ENCODE results near the gene ITPA.
A peak's percentile ranks its signal among the peaks of the same experiment; 100 is the strongest.

The ITPA gene

GRCh38 chr20:3193806-3194616, 15.3 kb upstream of the ITPA start:
- Histone ChIP-seq H3K9ac (ENCODE audit: low read depth, low read length) (no peak overlapping the region), H3K4me2 (ENCODE audit: low read length) (no peak overlapping the region), H3K27me3 (ENCODE audit: control insufficient read depth, insufficient read depth, low read length) (no peaks in the 10 kb centered on the region), H3K9me3 (replicated peaks; ENCODE audit: low read length) (no peaks in the 10 kb centered on the region), H3K36me3 (ENCODE audit: insufficient read depth, low read length) (peaks cover 66% of the 10 kb centered on the region), H3K4me3 (ENCODE audit: low read length) (no peak overlapping the region), H3K4me1 (ENCODE audit: control insufficient read depth, insufficient read depth, low read length) (no peaks in the 10 kb centered on the region)

GRCh38 chr20:3194617-3195280, 14.5 kb upstream of the ITPA start:
- H3K27me3 ChIP-seq (ENCODE audit: control insufficient read depth, insufficient read depth, low read length): no peaks in the 10 kb centered on the region
- H3K4me2 ChIP-seq (ENCODE audit: low read length): no peak overlapping the region
- H3K36me3 ChIP-seq (ENCODE audit: insufficient read depth, low read length): peaks cover 67% of the 10 kb centered on the region
- H3K9ac ChIP-seq (ENCODE audit: low read depth, low read length): no peak overlapping the region
- no peak overlapping the region for H3K4me3 ChIP-seq (ENCODE audit: low read length)
- H3K4me1 ChIP-seq (ENCODE audit: control insufficient read depth, insufficient read depth, low read length): no peaks in the 10 kb centered on the region
- H3K9me3 ChIP-seq (replicated peaks; ENCODE audit: low read length): no peaks in the 10 kb centered on the region

- Histone ChIP-seq H3K4me2 (ENCODE audit: low read length) (no peak overlapping the region), H3K4me3 (ENCODE audit: low read length) (no peak overlapping the region), H3K4me1 (ENCODE audit: control insufficient read depth, insufficient read depth, low read length) (no peaks in the 10 kb centered on the region), H3K9ac (ENCODE audit: low read depth, low read length) (no peak overlapping the region), H3K36me3 (ENCODE audit: insufficient read depth, low read length) (peaks cover 72% of the 10 kb centered on the region), H3K9me3 (replicated peaks; ENCODE audit: low read length) (no peaks in the 10 kb centered on the region), H3K27me3 (ENCODE audit: control insufficient read depth, insufficient read depth, low read length) (no peaks in the 10 kb centered on the region)
Measured at GRCh38 chr20:3195590-3196237, 13.6 kb upstream of the ITPA start.

GRCh38 chr20:3199206-3199605, 10.1 kb upstream of the ITPA start:
- H3K36me3 ChIP-seq (ENCODE audit: insufficient read depth, low read length): peaks cover 54% of the 10 kb centered on the region

GRCh38 chr20:3199976-3200755, 9.1 kb upstream of the ITPA start:
- Histone ChIP-seq H3K9ac (ENCODE audit: low read depth, low read length) (no peak overlapping the region), H3K9me3 (replicated peaks; ENCODE audit: low read length) (no peaks in the 10 kb centered on the region), H3K4me2 (ENCODE audit: low read length) (no peak overlapping the region), H3K4me1 (ENCODE audit: control insufficient read depth, insufficient read depth, low read length) (peaks cover 10% of the 10 kb centered on the region), H3K36me3 (ENCODE audit: insufficient read depth, low read length) (peaks cover 45% of the 10 kb centered on the region), H3K27me3 (ENCODE audit: control insufficient read depth, insufficient read depth, low read length) (no peaks in the 10 kb centered on the region), H3K4me3 (ENCODE audit: low read length) (no peak overlapping the region)

More at GRCh38 chr20:3199206-3199605, 10.1 kb upstream of the ITPA start:
- H3K27me3 ChIP-seq (ENCODE audit: control insufficient read depth, insufficient read depth, low read length): no peaks in the 10 kb centered on the region
- peaks cover 10% of the 10 kb centered on the region for H3K4me1 ChIP-seq (ENCODE audit: control insufficient read depth, insufficient read depth, low read length)
- H3K4me3 ChIP-seq (ENCODE audit: low read length): no peak overlapping the region
- H3K9ac ChIP-seq (ENCODE audit: low read depth, low read length): no peak overlapping the region
- H3K9me3 ChIP-seq (replicated peaks; ENCODE audit: low read length): no peaks in the 10 kb centered on the region
- H3K4me2 ChIP-seq (ENCODE audit: low read length): no peak overlapping the region

GRCh38 chr20:3202965-3203314, 6.4 kb upstream of the ITPA start:
- Histone ChIP-seq H3K36me3 (ENCODE audit: insufficient read depth, low read length) (peaks cover 27% of the 10 kb centered on the region), H3K27me3 (ENCODE audit: control insufficient read depth, insufficient read depth, low read length) (no peaks in the 10 kb centered on the region), H3K9me3 (replicated peaks; ENCODE audit: low read length) (no peaks in the 10 kb centered on the region), H3K4me1 (ENCODE audit: control insufficient read depth, insufficient read depth, low read length) (peaks cover 10% of the 10 kb centered on the region), H3K4me3 (ENCODE audit: low read length) (peak overlapping the region; percentile 90), H3K4me2 (ENCODE audit: low read length) (peak overlapping the region; percentile 90), H3K9ac (ENCODE audit: low read depth, low read length) (peak overlapping the region; percentile 91)

GRCh38 chr20:3203315-3204123, 5.8 kb upstream of the ITPA start:
- Histone ChIP-seq H3K4me1 (ENCODE audit: control insufficient read depth, insufficient read depth, low read length) (peaks cover 16% of the 10 kb centered on the region), H3K27me3 (ENCODE audit: control insufficient read depth, insufficient read depth, low read length) (no peaks in the 10 kb centered on the region), H3K4me2 (ENCODE audit: low read length) (peak overlapping the region; percentile 90), H3K9ac (ENCODE audit: low read depth, low read length) (peak overlapping the region; percentile 91), H3K4me3 (ENCODE audit: low read length) (peak overlapping the region; percentile 90), H3K36me3 (ENCODE audit: insufficient read depth, low read length) (peaks cover 27% of the 10 kb centered on the region), H3K9me3 (replicated peaks; ENCODE audit: low read length) (no peaks in the 10 kb centered on the region)

GRCh38 chr20:3204124-3204794, 5.0 kb upstream of the ITPA start, which contains the start of gene DDRGK1:
DDRGK1 (minus strand) TSS chr20:3204682; CDS start chr20:3204627, 55 bp downstream.
- Histone ChIP-seq H3K4me1 (ENCODE audit: control insufficient read depth, insufficient read depth, low read length) (peaks cover 20% of the 10 kb centered on the region), H3K27me3 (ENCODE audit: control insufficient read depth, insufficient read depth, low read length) (no peaks in the 10 kb centered on the region), H3K4me3 (ENCODE audit: low read length) (peak within 1 kb of the TSS; percentile 90), H3K9me3 (replicated peaks; ENCODE audit: low read length) (no peaks in the 10 kb centered on the region), H3K4me2 (ENCODE audit: low read length) (peak within 1 kb of the TSS; percentile 90), H3K9ac (ENCODE audit: low read depth, low read length) (peak within 1 kb of the TSS; percentile 91), H3K36me3 (ENCODE audit: insufficient read depth, low read length) (peaks cover 24% of the 10 kb centered on the region)

GRCh38 chr20:3208786-3209256, 477 bp upstream of the ITPA start:
- H3K9ac ChIP-seq (ENCODE audit: low read depth, low read length): peak overlapping the region; percentile 92
- peaks cover 16% of the 10 kb centered on the region for H3K4me1 ChIP-seq (ENCODE audit: control insufficient read depth, insufficient read depth, low read length)
- peaks cover 8% of the 10 kb centered on the region for H3K36me3 ChIP-seq (ENCODE audit: insufficient read depth, low read length)

GRCh38 chr20:3209946-3210317, 634 bp downstream of the ITPA start:
- Histone ChIP-seq H3K9me3 (replicated peaks; ENCODE audit: low read length) (no peaks in the 10 kb centered on the region), H3K27me3 (ENCODE audit: control insufficient read depth, insufficient read depth, low read length) (no peaks in the 10 kb centered on the region), H3K4me1 (ENCODE audit: control insufficient read depth, insufficient read depth, low read length) (peaks cover 16% of the 10 kb centered on the region), H3K36me3 (ENCODE audit: insufficient read depth, low read length) (peaks cover 15% of the 10 kb centered on the region), H3K4me2 (ENCODE audit: low read length) (peak overlapping the region; percentile 97), H3K4me3 (ENCODE audit: low read length) (peak overlapping the region; percentile 92), H3K9ac (ENCODE audit: low read depth, low read length) (peak overlapping the region; percentile 92)

More at GRCh38 chr20:3208786-3209256, 477 bp upstream of the ITPA start:
- peak overlapping the region; percentile 97 for H3K4me2 ChIP-seq (ENCODE audit: low read length)
- no peaks in the 10 kb centered on the region for H3K9me3 ChIP-seq (replicated peaks; ENCODE audit: low read length)
- peak overlapping the region; percentile 92 for H3K4me3 ChIP-seq (ENCODE audit: low read length)
- H3K27me3 ChIP-seq (ENCODE audit: control insufficient read depth, insufficient read depth, low read length): no peaks in the 10 kb centered on the region
